ENCODE data around the gene MAD2L1BP. TPM values are rescaled to one million over a fixed set of nuclear protein-coding genes. Genes with fewer than 3 reads are reported as not detected.

The MAD2L1BP gene
- total and polyA plus RNA-seq, 2 of the 13 experiments (the other 11 are each of a cell fraction or from before 2014, with no cell fraction given), result 54.2 to 55.5 TPM

GRCh38 chr6:43667245-43668150 lies 31.9 kb downstream of the MAD2L1BP start (continued):
- TF ChIP-seq TAF1 (CRISPR knock-in tag; IDR thresholded peaks at IDR 0.05) (no peak), SMC3 (IDR thresholded peaks at IDR 0.05; ENCODE audit: low read length) (peak; percentile 81), SP5 (CRISPR knock-in tag; IDR thresholded peaks at IDR 0.05; ENCODE audit: borderline replicate concordance, low read depth) (0 out of 2 replicates have a peak, but pooled peaks have one; percentile 50), XRCC5 (optimal IDR thresholded peaks at IDR 0.05; ENCODE audit: low read length) (peak; percentile 96), ZNF160 (CRISPR knock-in tag; IDR thresholded peaks at IDR 0.05) (peak; percentile 73; the same call in 1 of the 2 replicates), NRL (CRISPR knock-in tag; IDR thresholded peaks at IDR 0.05; ENCODE audit: borderline replicate concordance) (peak; percentile 66; the same call in 1 of the 2 replicates), ARID5B (CRISPR knock-in tag; IDR thresholded peaks at IDR 0.05) (peak; percentile 50; the same call in 1 of the 2 replicates), CREB3 (CRISPR knock-in tag; IDR thresholded peaks at IDR 0.05) (no peak), KLF6 (CRISPR knock-in tag; IDR thresholded peaks at IDR 0.05) (no peak), NBN (conservative IDR thresholded peaks at IDR 0.05) (no peak), NFAT5 (CRISPR knock-in tag; IDR thresholded peaks at IDR 0.05) (0 out of 2 replicates have a peak, but pooled peaks have one; percentile 36), ZSCAN9 (CRISPR knock-in tag; IDR thresholded peaks at IDR 0.05; ENCODE audit: borderline replicate concordance) (0 out of 2 replicates have a peak, but pooled peaks have one; percentile 29), ZNF225 (CRISPR knock-in tag; IDR thresholded peaks at IDR 0.05) (peak; percentile 67; the same call in 1 of the 2 replicates), ZNF124 (CRISPR knock-in tag; IDR thresholded peaks at IDR 0.05) (no peak), GABPB1 (CRISPR knock-in tag; IDR thresholded peaks at IDR 0.05) (peak; percentile 51; the same call in 1 of the 2 replicates), ZNF883 (CRISPR knock-in tag; IDR thresholded peaks at IDR 0.05; ENCODE audit: not compliant biosample characterization) (peak; percentile 44), SRSF4 (IDR thresholded peaks at IDR 0.05; ENCODE audit: low read depth, low read length, poor library complexity, severe bottlenecking) (no peak), KDM3A (CRISPR knock-in tag; IDR thresholded peaks at IDR 0.05; ENCODE audit: low read depth) (peak; percentile 95), SMARCC2 (IDR thresholded peaks at IDR 0.05) (no peak), ZNF263 (CRISPR knock-in tag; IDR thresholded peaks at IDR 0.05) (peak; percentile 84)
